T-cell (primary cell): Measurements from ENCODE around the gene COQ7. TPM values are rescaled to one million over a fixed set of nuclear protein-coding genes. Genes with fewer than 3 reads are reported as not detected.

Experiments used
- ATAC-seq, 4 experiments: fragments of 200-7000 bp in 3 of 4; fragments of 150-1000 bp in 1 of 4; cut with Tn5 transposase; replicated peaks in 1 of 4; 1 replicate in 3 of 4; 2 replicates in 1 of 4; pipeline ENCODE4 v1.10.0; 2021; ENCODE audit warnings: moderate library complexity in 3 of 4, mild to moderate bottlenecking in 2 of 4, moderate number of reproducible peaks in 1 of 4
- CTCF ChIA-PET, 2 donors: fragments of 300-600 bp; sonication (Branson Sonifier 250); formaldehyde crosslinking; loops; one replicate each; lab custom pipeline; 2022; ENCODE audit warnings: antibody characterized with exemption in 2 of 2; lab: Charles Lee
- POLR2A ChIA-PET, 2 donors: fragments of 300-600 bp; sonication (Branson Sonifier 250); formaldehyde crosslinking; loops; one replicate each; lab custom pipeline; 2022; ENCODE audit warnings: antibody characterized with exemption in 2 of 2; lab: Charles Lee
- DNase-seq, 35 experiments: peaks; one replicate each; pipeline versions ENCODE4 v3.0.0 to v3.0.0-alpha.2; 2013 to 2023
- H3K27ac ChIP-seq: one replicate; pipeline ENCODE4 v1.5.1; 2013; ENCODE audit warnings: low read length
- H3K27me3 ChIP-seq, 2 experiments: replicated peaks in 1 of 2; 1 replicate in 1 of 2; 2 replicates in 1 of 2; pipeline versions ENCODE4 v1.6.1 to v1.7.0; 2013; ENCODE audit warnings: low read length in 1 of 2, mixed read lengths in 1 of 2; ENCODE audit not compliant: control insufficient read depth in 2 of 2, insufficient read depth in 2 of 2; ENCODE audit errors: extremely low read depth in 1 of 2
- H3K36me3 ChIP-seq, 2 donors: 1 replicate in 1 of 2; 2 replicates in 1 of 2; pipeline versions ENCODE4 v1.6.1 to v1.7.0; 2013; ENCODE audit warnings: low read length in 1 of 2; ENCODE audit not compliant: control insufficient read depth in 2 of 2, insufficient read depth in 1 of 2; ENCODE audit errors: extremely low read depth in 1 of 2
- H3K4me1 ChIP-seq, 2 experiments: 1 replicate in 1 of 2; 2 replicates in 1 of 2; pipeline versions ENCODE4 v1.6.1 to v1.7.0; 2013; ENCODE audit warnings: low read length in 2 of 2, mixed read lengths in 1 of 2; ENCODE audit not compliant: insufficient read depth in 2 of 2, control insufficient read depth in 1 of 2; ENCODE audit errors: extremely low read depth in 1 of 2
- H3K4me3 ChIP-seq, 2 donors: 1 replicate in 1 of 2; 2 replicates in 1 of 2; pipeline versions ENCODE4 v1.5.1 to v1.7.0; 2013; ENCODE audit warnings: mild to moderate bottlenecking in 2 of 2, low read length in 1 of 2, moderate library complexity in 1 of 2; ENCODE audit not compliant: control insufficient read depth in 1 of 2; ENCODE audit errors: extremely low read depth in 1 of 2
- H3K9me3 ChIP-seq: 2 replicates; pipeline ENCODE4 v1.7.0; 2013
- H3K27ac Mint-ChIP-seq, 2 donors: one replicate each; pipeline ENCODE4 v1.8.0; 2020 to 2021; ENCODE audit warnings: mild to moderate bottlenecking in 2 of 2, mixed read lengths in 2 of 2
- H3K27me3 Mint-ChIP-seq, 2 donors: one replicate each; pipeline ENCODE4 v1.8.0; 2021 to 2022; ENCODE audit warnings: mixed read lengths in 2 of 2
- H3K36me3 Mint-ChIP-seq: one replicate; pipeline ENCODE4 v1.8.0; 2021; ENCODE audit warnings: mixed read lengths
- H3K4me1 Mint-ChIP-seq, 3 donors: one replicate each; pipeline ENCODE4 v1.8.0; 2020 to 2022; ENCODE audit warnings: mixed read lengths in 3 of 3, mild to moderate bottlenecking in 1 of 3
- H3K4me3 Mint-ChIP-seq, 3 donors: one replicate each; pipeline ENCODE4 v1.8.0; 2020 to 2022; ENCODE audit warnings: mild to moderate bottlenecking in 3 of 3, mixed read lengths in 3 of 3, moderate library complexity in 3 of 3
- H3K9me3 Mint-ChIP-seq, 3 donors: one replicate each; pipeline ENCODE4 v1.8.0; 2020 to 2022; ENCODE audit warnings: mixed read lengths in 3 of 3
- WGBS: methylation state at CpG from one replicate; pipeline ENCODE4 v1.1.5; 2013; ENCODE audit warnings: missing lambda C conversion rate; ENCODE audit not compliant: insufficient coverage; 5-methylcytosine and 5-hydroxymethylcytosine counted together
- total RNA-seq, 35 experiments: library from RNA in 6 of 35; stranded (reverse) in 6 of 35; fragments of 120-200 nt in 1 of 35; gene quantifications; one replicate each; pipeline versions ENCODE4 v1.2.1 to v1.2.4 and lab custom pipeline; 2013 to 2026

The COQ7 gene
- total RNA-seq, 5 donors from 2014 or later (not counting 1 experiment from before 2014, with no cell fraction given): 11.1 to 15.4 (median 14.9) TPM

DNA sequence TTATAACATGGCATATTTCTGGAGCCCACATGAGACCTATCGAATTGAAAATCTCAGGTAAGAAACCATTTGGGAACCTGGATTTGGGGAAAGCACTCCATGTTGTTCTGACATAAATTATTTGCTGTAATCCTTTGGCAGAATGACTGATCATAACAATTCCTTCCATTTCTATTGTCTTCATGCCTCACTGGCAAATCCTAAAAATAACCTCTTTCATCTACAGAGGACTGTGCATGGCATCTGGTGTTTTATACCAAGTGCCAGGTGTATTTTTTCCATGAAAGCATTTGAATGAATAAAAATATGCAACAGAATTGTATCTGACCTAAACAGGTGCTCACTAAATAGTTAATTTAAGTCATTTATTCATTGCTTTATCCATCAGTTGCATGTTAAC lies 33.7 kb upstream of the COQ7 start:
- Histone ChIP-seq H3K9me3 (no peaks in the 10 kb centered on the region), H3K4me1 (no peaks in the 10 kb centered on the region), H3K27me3 (peaks cover 0 to 4% of the 10 kb centered on the region in 2 experiments), H3K36me3 (no peaks in the 10 kb centered on the region), H3K27ac (no peak overlapping the region), H3K4me3 (no peak overlapping the region)
- ATAC-seq (no peak), DNase-seq (no peak)
- no peak overlapping the region for H3K4me3 Mint-ChIP-seq
- H3K27ac Mint-ChIP-seq: no peak overlapping the region
- ChIA-PET POLR2A (no interaction called here), CTCF (no interaction called here)
- H3K36me3 Mint-ChIP-seq: no peaks in the 10 kb centered on the region
- peaks cover 9 to 20% of the 10 kb centered on the region in 2 donors for H3K27me3 Mint-ChIP-seq
- WGBS: 86% methylated on average over 1 of the region's 1 CpG
- no peaks in the 10 kb centered on the region for H3K4me1 Mint-ChIP-seq
- peaks cover 10 to 16% (median 11%) of the 10 kb centered on the region in 3 donors for H3K9me3 Mint-ChIP-seq

DNA sequence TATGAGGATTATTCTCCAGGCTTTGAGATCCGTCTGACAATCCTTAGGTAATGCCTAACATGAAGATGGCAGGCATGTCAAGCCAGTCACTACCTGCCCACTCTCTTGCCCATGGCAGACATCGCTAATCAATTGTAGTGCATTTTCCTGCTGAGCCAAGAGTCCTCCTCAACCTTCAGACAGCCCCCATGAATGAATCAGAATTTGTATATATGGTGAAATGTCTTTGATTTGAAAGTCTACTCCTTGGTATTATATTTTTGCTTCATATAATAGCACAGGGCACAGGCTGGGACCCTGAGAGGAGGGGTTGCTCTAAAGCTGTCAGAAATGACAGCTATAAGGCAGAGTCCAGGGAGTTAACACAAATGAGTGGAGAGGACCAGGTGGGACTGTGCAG lies 27.0 kb upstream of the COQ7 start:
- ATAC-seq (no peak), DNase-seq (no peak)
- WGBS: 100% methylated on average over 1 of the region's 2 CpGs
- Histone ChIP-seq H3K27ac (no peak overlapping the region), H3K4me1 (no peaks in the 10 kb centered on the region), H3K27me3 (peaks cover 0 to 8% of the 10 kb centered on the region in 2 experiments), H3K36me3 (no peaks in the 10 kb centered on the region), H3K4me3 (no peak overlapping the region), H3K9me3 (no peaks in the 10 kb centered on the region)
- POLR2A ChIA-PET: no interaction called here
- Mint-ChIP-seq H3K4me3 (no peak overlapping the region), H3K4me1 (no peaks in the 10 kb centered on the region), H3K9me3 (peaks cover under 1 to 9% (median 6%) of the 10 kb centered on the region in 3 donors), H3K27ac (no peak overlapping the region), H3K27me3 (peaks cover 0 to 4% of the 10 kb centered on the region in 2 donors), H3K36me3 (no peaks in the 10 kb centered on the region)
- CTCF ChIA-PET: no interaction called here

GRCh38 chr16:19044769-19045168 lies 22.6 kb upstream of the COQ7 start:
- ChIA-PET POLR2A (no interaction called here), CTCF (no interaction called here)
- no peaks in the 10 kb centered on the region for H3K36me3 Mint-ChIP-seq
- no peaks in the 10 kb centered on the region for H3K9me3 ChIP-seq
- 91% methylated on average over 11 of the region's 11 CpGs for WGBS
- ATAC-seq (no peak), DNase-seq (no peak)
- H3K27ac Mint-ChIP-seq: no peak overlapping the region
- peaks cover 0 to 6% of the 10 kb centered on the region in 2 experiments for H3K27me3 ChIP-seq
- no peak overlapping the region for H3K27ac ChIP-seq
- H3K9me3 Mint-ChIP-seq: no peaks in the 10 kb centered on the region
- no peak overlapping the region for H3K4me3 ChIP-seq
- H3K4me3 Mint-ChIP-seq: no peak overlapping the region
- no peaks in the 10 kb centered on the region for H3K4me1 ChIP-seq
- H3K27me3 Mint-ChIP-seq: peaks cover 0 to 6% of the 10 kb centered on the region in 2 donors
- no peaks in the 10 kb centered on the region for H3K4me1 Mint-ChIP-seq
- no peaks in the 10 kb centered on the region for H3K36me3 ChIP-seq

- Histone ChIP-seq H3K36me3 (no peaks in the 10 kb centered on the region), H3K27me3 (peaks cover 0 to 6% of the 10 kb centered on the region in 2 experiments), H3K4me1 (no peaks in the 10 kb centered on the region), H3K4me3 (no peak overlapping the region), H3K9me3 (no peaks in the 10 kb centered on the region), H3K27ac (no peak overlapping the region)
- no peaks in the 10 kb centered on the region for H3K9me3 Mint-ChIP-seq
- no peaks in the 10 kb centered on the region for H3K4me1 Mint-ChIP-seq
- ATAC-seq: no peak
- ChIA-PET CTCF (no interaction called here), POLR2A (interaction anchor here in 1 of 2 donors (0.5 kb wide), 1 partner anchor 476 kb away, joined by 3 read pairs; the partner anchor contains the start of gene GDE1)
- H3K4me3 Mint-ChIP-seq: no peak overlapping the region
- WGBS: 89% methylated on average over 1 of the region's 2 CpGs
- no peaks in the 10 kb centered on the region for H3K36me3 Mint-ChIP-seq
- peaks cover 0 to 6% of the 10 kb centered on the region in 2 donors for H3K27me3 Mint-ChIP-seq
- H3K27ac Mint-ChIP-seq: no peak overlapping the region
- DNase-seq: no peak
Measured at GRCh38 chr16:19046062-19046461, 21.4 kb upstream of the COQ7 start.

DNA sequence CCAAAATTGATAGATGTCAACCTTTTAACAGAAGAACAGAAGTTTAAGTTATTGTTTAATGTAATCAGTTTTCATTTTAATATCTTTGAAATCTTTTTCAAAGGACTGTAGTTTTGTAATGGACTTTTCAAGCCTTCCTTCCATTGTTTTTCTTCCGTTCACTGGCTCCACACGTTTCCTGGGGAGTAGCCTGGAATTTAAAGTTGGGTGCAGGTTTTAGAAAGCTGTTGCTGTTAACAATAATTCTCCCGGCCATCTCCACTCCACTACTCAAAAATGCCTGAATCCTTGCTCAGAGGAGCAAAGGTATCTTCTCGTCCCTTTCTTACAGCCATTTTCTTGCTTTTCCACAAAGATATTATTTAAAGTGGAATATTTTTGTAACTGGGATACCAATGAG lies 4.7 kb upstream of the COQ7 start:
- Mint-ChIP-seq H3K9me3 (no peaks in the 10 kb centered on the region), H3K4me3 (no peak overlapping the region), H3K27me3 (peaks cover 0 to 4% of the 10 kb centered on the region in 2 donors), H3K4me1 (peaks cover 5 to 6% (median 6%) of the 10 kb centered on the region in 3 donors), H3K36me3 (no peaks in the 10 kb centered on the region), H3K27ac (no peak overlapping the region)
- no peaks in the 10 kb centered on the region for H3K9me3 ChIP-seq
- CTCF ChIA-PET: no interaction called here
- peaks cover 0 to 7% of the 10 kb centered on the region in 2 experiments for H3K27me3 ChIP-seq
- no peak for DNase-seq
- POLR2A ChIA-PET: interaction anchor here in 1 of 2 donors (0.5 kb wide), 1 partner anchor 458 kb away, joined by 4 read pairs; no protein-coding TSS in a partner anchor
- WGBS: no CpG with 5 or more reads among the region's 4 CpGs
- H3K4me3 ChIP-seq: no peak overlapping the region
- no peak overlapping the region for H3K27ac ChIP-seq
- peaks cover 0 to 5% of the 10 kb centered on the region in 2 experiments for H3K4me1 ChIP-seq
- no peak for ATAC-seq
- no peaks in the 10 kb centered on the region for H3K36me3 ChIP-seq

GRCh38 chr16:19066988-19067348 lies 446 bp upstream of the COQ7 start:
- peak overlapping the region; percentile 90 to 96 (median 92) for H3K4me3 Mint-ChIP-seq
- no CpG with 5 or more reads among the region's 9 CpGs for WGBS
- Histone ChIP-seq H3K36me3 (no peaks in the 10 kb centered on the region), H3K9me3 (no peaks in the 10 kb centered on the region), H3K27me3 (no peaks in the 10 kb centered on the region), H3K4me3 (no peak overlapping the region), H3K27ac (peak overlapping the region; percentile 100), H3K4me1 (peaks cover 3 to 14% of the 10 kb centered on the region in 2 experiments)
- no peaks in the 10 kb centered on the region for H3K9me3 Mint-ChIP-seq
- no peaks in the 10 kb centered on the region for H3K27me3 Mint-ChIP-seq
- ATAC-seq (no peak), DNase-seq (peak in 1 of 35 experiments; percentile 4)
- ChIA-PET POLR2A (interaction anchor here in 1 of 2 donors (0.6 to 1.0 kb wide), 4 partner anchors 265 to 1667 kb away, joined by 3 to 8 read pairs (median 4); partner anchors contain the start of genes ARL6IP1 and RPS15A), CTCF (interaction anchor here in 1 of 2 donors (0.5 to 1.2 kb wide), 7 partner anchors 9 to 489 kb away, joined by 3 to 6 read pairs (median 5); partner anchors contain the start of genes ARL6IP1, RPS15A and VPS35L)
- peaks cover 3% of the 10 kb centered on the region for H3K36me3 Mint-ChIP-seq
- peaks cover 6 to 25% (median 20%) of the 10 kb centered on the region in 3 donors for H3K4me1 Mint-ChIP-seq
- H3K27ac Mint-ChIP-seq: peak overlapping the region; percentile 91 to 99
